Trophoblast cell (in vitro differentiated cells and primary cell): Measurements from ENCODE around the gene DBNDD1.

ENCODE experiments used
- DNase-seq, 2 donors: peaks; one replicate each; pipeline ENCODE4 v3.0.0-alpha.2; 2016
- H2AFZ ChIP-seq: 2 replicates; pipeline ENCODE4 v1.6.1; 2013; ENCODE audit warnings: low read length, moderate library complexity, mild to moderate bottlenecking; ENCODE audit not compliant: insufficient read depth, poor library complexity
- H2AK5ac ChIP-seq: 2 replicates; pipeline ENCODE4 v1.6.1; 2013; ENCODE audit warnings: mild to moderate bottlenecking, low read length
- H2BK120ac ChIP-seq: 2 replicates; pipeline ENCODE4 v1.6.1; 2013; ENCODE audit warnings: low read length, mild to moderate bottlenecking, moderate library complexity; ENCODE audit not compliant: insufficient read depth, poor library complexity
- H2BK12ac ChIP-seq: 2 replicates; pipeline ENCODE4 v1.6.1; 2013; ENCODE audit warnings: mild to moderate bottlenecking, low read length, moderate library complexity
- H2BK5ac ChIP-seq: 2 replicates; pipeline ENCODE4 v1.6.1; 2013; ENCODE audit warnings: low read length, low read depth, moderate library complexity, mild to moderate bottlenecking; ENCODE audit not compliant: poor library complexity
- H3K14ac ChIP-seq: 2 replicates; pipeline ENCODE4 v1.6.1; 2013; ENCODE audit warnings: mild to moderate bottlenecking, low read length
- H3K18ac ChIP-seq: 2 replicates; pipeline ENCODE4 v1.6.1; 2013; ENCODE audit warnings: mild to moderate bottlenecking, low read length
- H3K23ac ChIP-seq: 2 replicates; pipeline ENCODE4 v1.6.1; 2013; ENCODE audit warnings: low read length
- H3K27ac ChIP-seq: 2 replicates; pipeline ENCODE4 v1.5.1; 2013; ENCODE audit warnings: low read depth, mild to moderate bottlenecking, inconsistent platforms, low read length, moderate library complexity
- H3K27me3 ChIP-seq: 2 replicates; pipeline ENCODE4 v1.6.1; 2013; ENCODE audit warnings: inconsistent platforms, mild to moderate bottlenecking, low read length, moderate library complexity; ENCODE audit not compliant: insufficient read depth
- H3K36me3 ChIP-seq, 2 experiments: 1 replicate in 1 of 2; 2 replicates in 1 of 2; pipeline ENCODE4 v1.6.1; 2013; ENCODE audit warnings: low read length in 2 of 2, mild to moderate bottlenecking in 2 of 2, moderate library complexity in 1 of 2; ENCODE audit not compliant: insufficient read depth in 2 of 2, control insufficient read depth in 1 of 2
- H3K4ac ChIP-seq: 2 replicates; pipeline ENCODE4 v1.6.1; 2013; ENCODE audit warnings: low read depth, mild to moderate bottlenecking, low read length, moderate library complexity
- H3K4me1 ChIP-seq, 2 experiments: 1 replicate in 1 of 2; 2 replicates in 1 of 2; pipeline ENCODE4 v1.6.1; 2013; ENCODE audit warnings: low read length in 2 of 2, mild to moderate bottlenecking in 2 of 2, moderate library complexity in 1 of 2; ENCODE audit not compliant: insufficient read depth in 2 of 2, control insufficient read depth in 1 of 2
- H3K4me2 ChIP-seq: 2 replicates; pipeline ENCODE4 v1.6.1; 2013; ENCODE audit warnings: inconsistent platforms, mild to moderate bottlenecking, low read length, moderate library complexity
- H3K4me3 ChIP-seq: 2 replicates; pipeline ENCODE4 v1.5.1; 2013; ENCODE audit warnings: mild to moderate bottlenecking, low read depth, low read length, inconsistent platforms
- H3K79me1 ChIP-seq: one replicate; pipeline ENCODE4 v1.6.1; 2013; ENCODE audit warnings: low read length
- H3K79me2 ChIP-seq: 2 replicates; pipeline ENCODE4 v1.6.1; 2013; ENCODE audit warnings: low read length, mild to moderate bottlenecking; ENCODE audit not compliant: control insufficient read depth, insufficient read depth, poor library complexity
- H3K9ac ChIP-seq: 2 replicates; pipeline ENCODE4 v1.6.1; 2013; ENCODE audit warnings: mild to moderate bottlenecking, low read length
- H3K9me3 ChIP-seq: 2 replicates; pipeline ENCODE4 v1.6.1; 2013; ENCODE audit warnings: low read depth, mild to moderate bottlenecking, control low read depth, inconsistent platforms, low read length; ENCODE audit not compliant: insufficient read depth
- H4K12ac ChIP-seq: 2 replicates; pipeline ENCODE4 v1.6.1; 2013; ENCODE audit warnings: low read depth, mild to moderate bottlenecking, low read length, moderate library complexity
- H4K8ac ChIP-seq: 2 replicates; pipeline ENCODE4 v1.6.1; 2013; ENCODE audit warnings: low read depth, mild to moderate bottlenecking, low read length, moderate library complexity
- H4K91ac ChIP-seq: one replicate; pipeline ENCODE4 v1.6.1; 2013; ENCODE audit warnings: low read depth, mild to moderate bottlenecking, low read length, moderate library complexity
- WGBS: extraction: QIAGEN DNeasy Blood & Tissue Kit; methylation state at CpG from one replicate; pipeline ENCODE4 v1.1.7; 2013; ENCODE audit warnings: missing lambda C conversion rate; ENCODE audit not compliant: insufficient read length, insufficient coverage; ENCODE audit errors: extremely low coverage; 5-methylcytosine and 5-hydroxymethylcytosine counted together

Gene DBNDD1

DNA sequence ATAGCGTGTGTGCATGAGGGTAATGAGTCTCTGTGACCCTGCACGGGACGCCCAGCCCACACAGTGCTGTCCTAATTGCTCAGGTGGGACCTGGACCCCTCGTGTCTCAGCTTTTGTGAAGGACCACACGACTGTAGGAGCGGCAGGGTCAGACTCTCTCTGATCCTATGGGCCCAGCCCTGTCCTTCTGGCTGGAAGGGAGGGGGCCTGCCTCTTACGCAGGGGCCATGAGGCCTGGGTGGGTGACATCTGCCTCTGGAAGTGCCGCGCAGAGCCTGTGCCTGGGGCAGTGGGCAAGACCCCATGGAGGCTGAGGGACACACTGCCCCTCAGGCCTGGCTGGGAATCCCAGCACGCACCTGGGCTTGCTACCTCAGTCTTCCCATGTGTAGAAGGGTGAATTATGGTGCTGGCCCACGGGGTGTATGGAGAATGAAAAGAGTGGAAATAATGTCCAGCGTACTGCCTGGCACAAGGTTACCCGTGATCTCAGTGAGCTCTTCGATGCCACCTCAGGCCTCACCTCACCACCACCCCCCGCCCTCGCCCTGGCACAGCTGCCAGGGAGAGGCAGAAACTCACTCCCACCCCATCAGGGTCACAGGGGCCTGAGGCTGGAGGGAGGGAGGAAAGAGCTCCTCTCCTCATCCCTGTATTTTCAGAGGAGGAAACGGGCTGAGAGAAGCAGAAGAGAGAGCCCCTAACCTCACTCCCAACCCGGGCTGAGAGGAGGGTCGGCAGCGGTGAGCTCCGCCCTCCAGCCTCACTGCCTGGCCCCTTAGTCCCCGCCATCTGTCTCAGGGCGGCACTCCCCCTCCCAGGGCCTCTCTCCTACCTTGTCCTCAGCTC lies 27.1 kb upstream of the DBNDD1 start:
- H3K4me1 ChIP-seq: peaks cover 7 to 8% of the 10 kb centered on the region in 2 experiments
- no peak overlapping the region for H3K14ac ChIP-seq
- H4K12ac ChIP-seq: no peak overlapping the region
- H4K8ac ChIP-seq: no peak overlapping the region
- no peak overlapping the region for H2BK12ac ChIP-seq
- no peak overlapping the region for H4K91ac ChIP-seq
- peaks cover 10% of the 10 kb centered on the region for H3K9me3 ChIP-seq
- no peak overlapping the region for H3K23ac ChIP-seq
- H2AK5ac ChIP-seq: no peak overlapping the region
- no peak overlapping the region for H2AFZ ChIP-seq
- H2BK5ac ChIP-seq: no peak overlapping the region
- peaks cover 0 to 4% of the 10 kb centered on the region in 2 experiments for H3K36me3 ChIP-seq
- no peak overlapping the region for H3K4me3 ChIP-seq
- no peak overlapping the region for H3K4ac ChIP-seq
- H3K79me2 ChIP-seq: no peaks in the 10 kb centered on the region
- H3K27ac ChIP-seq: no peak overlapping the region
- no peak overlapping the region for H3K9ac ChIP-seq
- no peak for DNase-seq
- no peak overlapping the region for H3K18ac ChIP-seq
- no peak overlapping the region for H3K4me2 ChIP-seq
- no CpG with 5 or more reads among the region's 23 CpGs for WGBS
- H3K79me1 ChIP-seq: no peaks in the 10 kb centered on the region
- H3K27me3 ChIP-seq: no peaks in the 10 kb centered on the region
- no peak overlapping the region for H2BK120ac ChIP-seq

- no peak for DNase-seq
- Histone ChIP-seq H3K4me3 (no peak overlapping the region), H3K4me1 (peaks cover 7 to 8% of the 10 kb centered on the region in 2 experiments), H3K36me3 (peaks cover 0 to 10% of the 10 kb centered on the region in 2 experiments), H3K9me3 (peaks cover 7% of the 10 kb centered on the region), H3K79me2 (no peaks in the 10 kb centered on the region), H4K8ac (no peak overlapping the region), H2AK5ac (no peak overlapping the region), H3K79me1 (no peaks in the 10 kb centered on the region), H2BK120ac (no peak overlapping the region), H3K23ac (no peak overlapping the region), H3K27me3 (no peaks in the 10 kb centered on the region), H4K91ac (no peak overlapping the region), H2AFZ (no peak overlapping the region), H3K18ac (no peak overlapping the region), H4K12ac (no peak overlapping the region), H2BK12ac (no peak overlapping the region), H2BK5ac (no peak overlapping the region), H3K9ac (no peak overlapping the region), H3K4me2 (no peak overlapping the region), H3K14ac (no peak overlapping the region), H3K27ac (no peak overlapping the region), H3K4ac (no peak overlapping the region)
- WGBS: no CpG with 5 or more reads among the region's 7 CpGs
These were observed 24.9 kb upstream of the DBNDD1 start for GRCh38 chr16:90044111-90044551.

DNA sequence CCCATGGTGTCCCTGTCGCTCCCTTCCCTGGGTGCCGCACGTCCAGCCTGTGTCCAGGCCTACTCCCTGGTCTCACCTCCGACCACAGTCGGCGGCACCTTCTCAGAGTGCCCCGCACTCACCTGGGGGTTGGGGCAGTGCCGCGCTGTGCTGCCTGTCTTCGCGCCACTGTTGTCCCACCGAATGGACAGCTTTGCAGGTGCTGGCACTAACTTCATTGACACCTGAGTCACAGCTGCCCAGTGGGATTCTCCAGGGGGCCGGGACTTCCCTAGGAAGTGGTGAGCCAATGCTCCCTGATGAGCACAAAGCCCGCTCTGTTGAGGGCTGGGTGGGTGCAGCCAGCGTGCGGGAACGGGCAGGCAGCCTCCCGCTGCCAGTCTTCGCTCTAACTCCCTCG lies 24.3 kb upstream of the DBNDD1 start:
- Histone ChIP-seq H3K14ac (no peak overlapping the region), H3K9ac (no peak overlapping the region), H3K79me2 (no peaks in the 10 kb centered on the region), H3K9me3 (peaks cover 7% of the 10 kb centered on the region), H2BK5ac (no peak overlapping the region), H3K27me3 (no peaks in the 10 kb centered on the region), H3K18ac (no peak overlapping the region), H2AK5ac (no peak overlapping the region), H4K12ac (no peak overlapping the region), H3K4me2 (no peak overlapping the region), H3K4ac (no peak overlapping the region), H3K4me3 (no peak overlapping the region), H3K23ac (no peak overlapping the region), H3K36me3 (peaks cover 2 to 10% of the 10 kb centered on the region in 2 experiments), H4K91ac (no peak overlapping the region), H3K4me1 (peaks cover 7 to 8% of the 10 kb centered on the region in 2 experiments), H2AFZ (no peak overlapping the region), H4K8ac (no peak overlapping the region), H3K27ac (no peak overlapping the region), H2BK120ac (no peak overlapping the region), H3K79me1 (no peaks in the 10 kb centered on the region), H2BK12ac (no peak overlapping the region)
- no CpG with 5 or more reads among the region's 20 CpGs for WGBS
- DNase-seq: no peak

DNA sequence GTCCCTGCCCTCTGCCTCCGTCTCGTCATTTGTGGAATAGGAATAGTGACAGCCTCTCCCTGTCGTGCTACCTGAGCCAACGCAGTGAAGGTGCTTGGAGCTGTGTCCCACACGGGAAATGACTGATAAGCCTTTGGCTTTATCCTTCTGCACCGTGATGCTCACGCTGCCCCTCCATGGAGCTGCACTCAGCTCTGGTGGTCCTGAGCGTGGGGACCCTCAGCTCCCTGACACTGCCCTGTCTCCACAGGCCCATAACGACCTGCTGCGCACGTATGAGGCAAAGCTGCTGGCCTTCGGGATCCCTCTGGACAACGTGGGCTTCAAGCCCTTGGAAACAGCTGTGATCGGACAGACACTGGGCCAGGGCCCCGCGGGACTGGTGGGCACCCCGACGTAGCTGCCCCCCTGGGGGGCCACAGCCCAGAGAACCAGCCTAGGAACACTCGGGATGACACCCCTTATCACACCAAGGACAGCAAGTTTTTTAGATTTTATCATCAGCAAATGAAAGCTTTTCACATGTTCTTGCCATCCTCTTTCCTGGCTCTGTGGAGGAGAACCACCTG lies 23.8 kb upstream of the DBNDD1 start:
- Histone ChIP-seq H3K4me1 (peaks cover 7 to 8% of the 10 kb centered on the region in 2 experiments), H3K4me3 (no peak overlapping the region), H3K23ac (no peak overlapping the region), H3K9ac (no peak overlapping the region), H2BK12ac (no peak overlapping the region), H3K14ac (no peak overlapping the region), H3K27ac (no peak overlapping the region), H2AK5ac (no peak overlapping the region), H2AFZ (no peak overlapping the region), H3K79me2 (no peaks in the 10 kb centered on the region), H4K8ac (no peak overlapping the region), H3K4ac (no peak overlapping the region), H3K9me3 (peaks cover 6% of the 10 kb centered on the region), H3K18ac (no peak overlapping the region), H3K27me3 (no peaks in the 10 kb centered on the region), H2BK5ac (no peak overlapping the region), H3K36me3 (peaks cover 2 to 10% of the 10 kb centered on the region in 2 experiments), H2BK120ac (no peak overlapping the region), H4K91ac (no peak overlapping the region), H3K4me2 (no peak overlapping the region), H4K12ac (no peak overlapping the region), H3K79me1 (no peaks in the 10 kb centered on the region)
- DNase-seq: no peak
- WGBS: no CpG with 5 or more reads among the region's 19 CpGs
